ENCODE measurements around the gene TREML2. TPM values are rescaled to one million over a fixed set of nuclear protein-coding genes. Genes with fewer than 3 reads are reported as not detected.

Gene TREML2
- polyA plus RNA-seq, 1 of the 3 experiments (the other 2 are of a cell fraction), result not detected

DNA sequence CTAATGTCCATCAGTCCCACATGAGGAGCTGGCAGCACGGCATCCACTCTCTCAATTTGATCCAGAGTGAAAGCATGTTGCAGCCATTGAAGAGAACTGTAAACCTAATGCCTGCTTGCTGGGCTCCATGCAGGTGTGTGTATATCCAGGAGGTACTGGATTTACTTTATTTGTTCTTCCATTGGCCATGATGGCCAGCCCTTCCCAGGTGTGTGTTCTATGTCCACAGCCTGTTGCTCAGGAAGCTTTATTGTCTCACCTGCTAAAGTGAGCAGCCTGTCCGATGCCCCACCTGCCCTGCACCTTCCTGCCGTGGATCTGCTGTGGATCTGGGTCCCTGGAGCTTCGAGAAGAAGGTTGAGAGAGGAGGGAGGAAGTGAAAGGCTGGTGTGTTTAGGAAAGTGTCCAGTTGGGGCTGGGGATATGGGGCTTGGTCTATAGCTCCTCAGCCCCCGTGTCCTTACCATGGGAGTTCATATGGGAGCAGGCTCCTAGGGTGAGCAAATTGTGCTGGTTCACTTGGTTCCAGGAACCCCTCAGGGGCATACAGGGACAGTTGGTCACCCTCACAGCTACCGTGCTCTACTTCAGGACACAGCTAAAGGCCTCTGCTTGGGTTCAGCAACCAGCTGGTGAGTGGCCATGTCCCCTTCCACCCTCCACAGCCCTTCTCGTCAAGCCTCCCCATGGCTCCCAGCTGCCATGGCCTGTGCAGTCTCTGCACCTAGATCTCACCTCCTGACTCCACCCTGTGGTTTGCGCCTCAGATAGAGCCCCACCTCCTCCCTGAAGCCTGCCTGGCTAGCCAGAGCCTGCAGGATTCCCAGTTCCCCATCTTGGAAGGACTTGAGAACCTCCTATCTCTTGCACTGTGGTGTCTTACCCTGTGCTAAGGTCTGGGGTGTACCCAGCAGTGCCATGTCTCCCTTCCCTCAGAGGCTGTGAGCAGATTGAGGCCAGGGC lies 12.7 kb downstream of the TREML2 start:
- Histone ChIP-seq H3K27me3 (ENCODE audit: insufficient read depth) (peaks cover 7% of the 10 kb centered on the region; the same call in 1 of the 2 replicates), H3K79me2 (ENCODE audit: insufficient read depth) (no peaks in the 10 kb centered on the region), H3K4me1 (ENCODE audit: control insufficient read depth in 1 of 2, insufficient read depth in 2 of 2, low read depth in 1 of 2, low read length in 1 of 2) (no peaks in the 10 kb centered on the region), H3F3A (replicated peaks; ENCODE audit: insufficient read depth) (no peaks in the 10 kb centered on the region), H3K9me3 (no peaks in the 10 kb centered on the region), H3K36me3 (replicated peaks in 1 of 2; ENCODE audit: control insufficient read depth in 1 of 2, insufficient read depth in 2 of 2, low read length in 1 of 2) (no peaks in the 10 kb centered on the region), H3K9ac (no peak overlapping the region), H2AFZ (ENCODE audit: low read depth) (no peak overlapping the region), H3K4me3 (ENCODE audit: low read depth in 2 of 2, low read length in 1 of 2) (no peak overlapping the region), H4K20me1 (ENCODE audit: insufficient read depth) (no peaks in the 10 kb centered on the region), H3K9me2 (no peaks in the 10 kb centered on the region), H3K27ac (ENCODE audit: low read depth in 2 of 2, low read length in 1 of 2) (no peak overlapping the region), H3K4me2 (no peak overlapping the region)
- no peak for TF ChIP-seq FOXJ3 (CRISPR knock-in tag; IDR thresholded peaks at IDR 0.05)
- no peak for TF ChIP-seq NRF1 (IDR thresholded peaks at IDR 0.05; ENCODE audit: low read depth, low read length)
- no peak for TF ChIP-seq MEF2A (IDR thresholded peaks at IDR 0.05; ENCODE audit: borderline replicate concordance, low read depth)
- TF ChIP-seq FOSL2 (IDR thresholded peaks at IDR 0.05; ENCODE audit: borderline replicate concordance, low read depth), result no peak
- TF ChIP-seq, protein P1, sequence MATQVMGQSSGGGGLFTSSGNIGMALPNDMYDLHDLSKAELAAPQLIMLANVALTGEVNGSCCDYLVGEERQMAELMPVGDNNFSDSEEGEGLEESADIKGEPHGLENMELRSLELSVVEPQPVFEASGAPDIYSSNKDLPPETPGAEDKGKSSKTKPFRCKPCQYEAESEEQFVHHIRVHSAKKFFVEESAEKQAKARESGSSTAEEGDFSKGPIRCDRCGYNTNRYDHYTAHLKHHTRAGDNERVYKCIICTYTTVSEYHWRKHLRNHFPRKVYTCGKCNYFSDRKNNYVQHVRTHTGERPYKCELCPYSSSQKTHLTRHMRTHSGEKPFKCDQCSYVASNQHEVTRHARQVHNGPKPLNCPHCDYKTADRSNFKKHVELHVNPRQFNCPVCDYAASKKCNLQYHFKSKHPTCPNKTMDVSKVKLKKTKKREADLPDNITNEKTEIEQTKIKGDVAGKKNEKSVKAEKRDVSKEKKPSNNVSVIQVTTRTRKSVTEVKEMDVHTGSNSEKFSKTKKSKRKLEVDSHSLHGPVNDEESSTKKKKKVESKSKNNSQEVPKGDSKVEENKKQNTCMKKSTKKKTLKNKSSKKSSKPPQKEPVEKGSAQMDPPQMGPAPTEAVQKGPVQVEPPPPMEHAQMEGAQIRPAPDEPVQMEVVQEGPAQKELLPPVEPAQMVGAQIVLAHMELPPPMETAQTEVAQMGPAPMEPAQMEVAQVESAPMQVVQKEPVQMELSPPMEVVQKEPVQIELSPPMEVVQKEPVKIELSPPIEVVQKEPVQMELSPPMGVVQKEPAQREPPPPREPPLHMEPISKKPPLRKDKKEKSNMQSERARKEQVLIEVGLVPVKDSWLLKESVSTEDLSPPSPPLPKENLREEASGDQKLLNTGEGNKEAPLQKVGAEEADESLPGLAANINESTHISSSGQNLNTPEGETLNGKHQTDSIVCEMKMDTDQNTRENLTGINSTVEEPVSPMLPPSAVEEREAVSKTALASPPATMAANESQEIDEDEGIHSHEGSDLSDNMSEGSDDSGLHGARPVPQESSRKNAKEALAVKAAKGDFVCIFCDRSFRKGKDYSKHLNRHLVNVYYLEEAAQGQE (IDR thresholded peaks at IDR 0.05; ENCODE audit: low read depth, low read length), result no peak
- TF ChIP-seq TEAD4 (IDR thresholded peaks at IDR 0.05; ENCODE audit: borderline replicate concordance, insufficient read depth), result no peak
- no peak for TF ChIP-seq RFX5 (IDR thresholded peaks at IDR 0.05; ENCODE audit: low read length)
- no peak for TF ChIP-seq GATA2 (CRISPR knock-in tag; IDR thresholded peaks at IDR 0.05)
- no peak for TF ChIP-seq MXI1 (IDR thresholded peaks at IDR 0.05; ENCODE audit: low read depth, low read length)
- CTCF ChIA-PET, result interaction anchor here (1.3 to 1.5 kb wide), 2 partner anchors 7 to 75 kb away, joined by 3 to 4 read pairs; no protein-coding TSS in a partner anchor
- 27% methylated on average over 5 of the region's 8 CpGs for WGBS (ENCODE audit: low lambda C conversion rate)
- DNase-seq, result no peak
- POLR2A ChIA-PET, result no interaction called here

DNA sequence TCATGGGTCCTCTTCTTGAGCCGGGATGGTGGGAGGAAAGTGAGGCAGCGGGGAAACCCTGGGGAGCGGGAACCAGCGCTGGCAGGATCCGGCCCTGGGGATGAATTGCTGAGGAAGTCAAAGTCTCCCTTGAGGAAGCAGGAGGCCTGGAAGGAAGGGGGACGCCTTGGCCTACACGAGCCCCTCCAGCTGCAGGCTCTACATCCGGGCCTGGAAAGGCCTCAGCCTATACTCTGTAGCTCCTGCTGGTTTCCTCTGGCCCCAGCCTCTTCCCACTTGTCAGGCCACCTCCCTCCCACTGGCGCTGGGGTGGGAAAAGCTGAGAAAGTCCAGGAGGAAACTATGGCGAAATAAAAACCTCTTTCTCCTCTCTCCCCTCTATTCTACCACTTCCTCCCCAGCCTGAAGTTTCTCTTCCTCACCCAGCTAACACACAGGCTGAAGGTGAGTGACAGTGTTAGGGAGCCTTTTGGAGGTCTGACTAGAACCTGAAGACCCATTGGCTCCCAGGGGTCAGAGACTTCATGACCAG lies 14.9 kb downstream of the TREML2 start:
- Histone ChIP-seq H3K36me3 (replicated peaks in 1 of 2; ENCODE audit: control insufficient read depth in 1 of 2, insufficient read depth in 2 of 2, low read length in 1 of 2) (no peaks in the 10 kb centered on the region), H3K79me2 (ENCODE audit: insufficient read depth) (no peaks in the 10 kb centered on the region), H3F3A (replicated peaks; ENCODE audit: insufficient read depth) (no peaks in the 10 kb centered on the region), H2AFZ (ENCODE audit: low read depth) (no peak overlapping the region), H3K9ac (no peak overlapping the region), H3K4me2 (no peak overlapping the region), H3K9me2 (no peaks in the 10 kb centered on the region), H3K4me3 (ENCODE audit: low read depth in 2 of 2, low read length in 1 of 2) (no peak overlapping the region), H3K27me3 (ENCODE audit: insufficient read depth) (peaks cover under 1% of the 10 kb centered on the region; the same call in 1 of the 2 replicates), H3K27ac (ENCODE audit: low read depth in 2 of 2, low read length in 1 of 2) (no peak overlapping the region), H3K4me1 (ENCODE audit: control insufficient read depth in 1 of 2, insufficient read depth in 2 of 2, low read depth in 1 of 2, low read length in 1 of 2) (no peaks in the 10 kb centered on the region), H3K9me3 (no peaks in the 10 kb centered on the region), H4K20me1 (ENCODE audit: insufficient read depth) (no peaks in the 10 kb centered on the region)
- DNase-seq, result no peak
- 31% methylated on average over 7 of the region's 10 CpGs for WGBS (ENCODE audit: low lambda C conversion rate)
- ChIA-PET CTCF (no interaction called here), POLR2A (no interaction called here)
- TF ChIP-seq NFIC (IDR thresholded peaks at IDR 0.05; ENCODE audit: borderline replicate concordance) (no peak), RAD21 (IDR thresholded peaks at IDR 0.05; ENCODE audit: low read length) (no peak), JUND (IDR thresholded peaks at IDR 0.05) (no peak), CHD2 (IDR thresholded peaks at IDR 0.05; ENCODE audit: low read length, partially characterized antibody) (no peak), ELF1 (IDR thresholded peaks at IDR 0.05) (no peak), EZH2phosphoT487 (IDR thresholded peaks at IDR 0.05; ENCODE audit: borderline replicate concordance, low read depth) (no peak)
- TF ChIP-seq, protein P2, sequence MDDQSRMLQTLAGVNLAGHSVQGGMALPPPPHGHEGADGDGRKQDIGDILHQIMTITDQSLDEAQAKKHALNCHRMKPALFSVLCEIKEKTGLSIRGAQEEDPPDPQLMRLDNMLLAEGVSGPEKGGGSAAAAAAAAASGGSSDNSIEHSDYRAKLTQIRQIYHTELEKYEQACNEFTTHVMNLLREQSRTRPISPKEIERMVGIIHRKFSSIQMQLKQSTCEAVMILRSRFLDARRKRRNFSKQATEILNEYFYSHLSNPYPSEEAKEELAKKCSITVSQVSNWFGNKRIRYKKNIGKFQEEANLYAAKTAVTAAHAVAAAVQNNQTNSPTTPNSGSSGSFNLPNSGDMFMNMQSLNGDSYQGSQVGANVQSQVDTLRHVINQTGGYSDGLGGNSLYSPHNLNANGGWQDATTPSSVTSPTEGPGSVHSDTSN (IDR thresholded peaks at IDR 0.05), result no peak
- TF ChIP-seq, protein P3, sequence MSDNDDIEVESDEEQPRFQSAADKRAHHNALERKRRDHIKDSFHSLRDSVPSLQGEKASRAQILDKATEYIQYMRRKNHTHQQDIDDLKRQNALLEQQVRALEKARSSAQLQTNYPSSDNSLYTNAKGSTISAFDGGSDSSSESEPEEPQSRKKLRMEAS (IDR thresholded peaks at IDR 0.05; ENCODE audit: low read depth), result no peak
- TF ChIP-seq, protein P1 (IDR thresholded peaks at IDR 0.05; ENCODE audit: low read depth, low read length), result no peak
